M059J (cell line): ENCODE measurements around the gene ITPRID1. TPM values are rescaled to one million over a fixed set of nuclear protein-coding genes. Genes with fewer than 3 reads are reported as not detected.

Source experiments
- DNase-seq: peaks from one replicate; pipeline ENCODE4 v3.0.0-alpha.2; 2012; ENCODE audit warnings: low read depth
- total RNA-seq: library from RNA; depleted of rRNA; stranded (reverse); fragments of >200 nt; shearing (Covaris generic); gene quantifications from 2 replicates; pipeline ENCODE4 v1.2.3, GENCODE V29; 2014

ITPRID1 gene
- total RNA-seq, 1 experiment from 2014 or later = not detected

DNA sequence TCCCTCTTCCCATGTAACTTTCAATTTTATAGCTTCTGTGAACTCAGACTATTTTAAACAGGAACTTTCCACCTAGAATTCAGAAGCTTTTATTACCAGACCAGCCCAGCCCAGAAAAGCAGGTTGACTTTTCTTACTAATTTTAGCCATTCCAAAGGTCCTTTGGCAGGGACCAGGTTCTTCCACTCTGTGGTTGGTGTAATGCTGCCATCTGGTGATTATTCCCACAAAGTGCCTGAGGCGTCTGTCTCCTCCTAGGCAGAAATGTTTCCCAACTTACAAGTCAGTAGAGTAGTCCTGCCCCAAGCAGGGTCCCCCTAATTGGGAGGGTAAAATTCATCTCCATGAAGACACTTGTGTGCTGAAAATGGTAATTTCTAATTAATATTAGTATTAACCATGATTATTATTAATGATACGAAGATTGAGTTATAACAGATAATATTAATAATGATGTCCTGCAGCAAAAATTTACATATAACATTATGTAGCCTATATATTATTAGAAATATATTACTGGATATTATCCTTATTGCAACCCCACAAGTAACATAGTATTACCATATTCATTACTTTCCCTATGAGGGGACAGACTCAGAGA lies 120.1 kb downstream of the ITPRID1 start:
- DNase-seq = peak; percentile 67

DNA sequence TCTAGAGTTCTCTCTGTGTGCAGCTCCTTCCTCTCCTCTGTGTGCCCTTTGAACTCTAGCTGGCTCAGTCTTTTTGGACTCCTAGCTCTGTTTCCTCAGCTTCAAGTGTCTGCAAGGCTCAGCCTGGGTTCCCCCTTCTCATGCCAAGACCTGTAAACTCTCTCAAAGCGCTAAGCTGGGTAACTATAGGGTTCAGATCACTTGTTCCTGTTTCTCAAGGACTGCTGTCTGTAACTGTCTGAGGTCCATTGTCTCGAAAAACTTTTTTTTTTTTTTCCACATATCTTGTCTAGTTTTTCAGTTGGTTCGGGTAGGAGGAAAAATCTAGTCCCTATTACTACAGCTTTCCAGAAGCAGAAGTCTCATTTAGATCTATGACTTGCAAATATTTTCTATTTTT lies 126.5 kb downstream of the ITPRID1 start:
- DNase-seq = no peak

DNA sequence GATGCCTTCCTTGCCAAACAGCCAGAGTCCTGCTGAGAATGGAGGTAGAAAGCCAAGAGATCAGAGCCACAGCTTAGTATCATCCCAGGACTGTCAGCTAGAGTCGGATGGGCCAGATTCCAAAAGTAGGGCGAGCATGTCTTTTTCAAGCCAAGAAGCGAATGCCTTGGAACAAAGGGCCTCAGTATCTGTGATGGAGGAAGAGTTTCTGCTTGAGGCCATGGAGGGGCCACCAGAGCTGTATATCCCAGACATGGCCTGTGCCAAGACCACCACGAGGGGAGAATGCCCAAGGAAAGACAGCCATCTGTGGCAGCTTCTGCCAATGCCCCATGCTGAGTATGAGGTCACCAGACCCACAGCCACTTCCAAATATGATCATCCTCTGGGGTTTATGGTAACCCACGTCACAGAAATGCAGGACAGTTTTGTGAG lies 128.8 kb downstream of the ITPRID1 start:
- no peak for DNase-seq

DNA sequence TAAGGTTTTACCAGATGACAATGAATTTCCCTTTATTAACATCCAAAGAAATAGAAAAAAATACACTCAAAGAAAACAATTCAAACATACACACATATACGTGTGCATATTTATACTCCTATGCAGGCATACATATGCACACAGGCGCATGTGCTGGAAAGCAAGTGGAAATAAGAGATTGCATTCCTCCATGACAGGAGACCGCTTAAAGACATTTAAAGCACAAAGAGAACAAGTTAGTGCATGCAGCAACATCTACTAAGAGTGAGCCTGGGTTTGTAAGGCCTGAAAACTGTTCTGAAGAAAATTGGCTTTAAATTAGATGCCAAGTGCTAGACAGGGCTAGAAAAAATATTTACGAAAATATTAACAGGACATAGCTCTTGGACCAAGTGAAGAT lies 133.1 kb downstream of the ITPRID1 start:
- DNase-seq = no peak

DNA sequence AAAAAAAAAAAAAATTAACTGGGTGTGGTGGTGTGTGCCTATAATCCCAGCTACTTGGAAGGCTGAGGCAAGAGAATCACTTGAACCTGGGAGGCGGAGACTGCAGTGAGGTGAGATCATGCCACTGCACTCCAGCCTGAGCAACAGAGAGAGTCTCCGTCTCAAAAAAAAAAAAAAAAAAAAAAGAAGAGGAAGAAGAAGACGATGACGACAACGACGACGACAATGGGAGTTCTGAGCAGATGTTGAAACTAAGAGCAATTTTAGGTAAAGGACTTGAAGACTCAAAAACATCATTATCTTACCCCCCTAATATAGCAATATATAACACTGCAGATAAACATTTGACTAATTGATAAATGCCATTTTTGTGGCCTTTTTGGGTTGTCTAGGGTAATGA lies 133.6 kb downstream of the ITPRID1 start:
- no peak for DNase-seq

DNA sequence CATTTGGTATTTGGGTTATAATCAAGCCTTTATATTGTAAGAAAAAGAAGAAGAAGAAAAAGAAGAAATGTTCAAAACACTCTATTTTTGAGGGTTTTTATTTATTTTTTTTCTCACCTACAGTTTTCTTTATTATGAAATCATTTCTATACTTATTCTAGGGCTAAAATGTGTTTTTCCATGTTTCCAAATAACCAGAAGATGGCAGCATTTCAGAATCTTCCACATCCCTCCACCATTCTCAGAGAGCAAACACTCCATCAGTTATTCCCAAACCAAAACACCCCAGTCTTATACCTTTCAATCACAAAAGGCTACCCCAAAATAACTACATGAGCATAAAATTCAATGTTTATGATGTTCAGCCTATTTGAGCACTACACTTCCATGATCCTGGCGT lies 134.4 kb downstream of the ITPRID1 start:
- DNase-seq = peak; percentile 22

DNA sequence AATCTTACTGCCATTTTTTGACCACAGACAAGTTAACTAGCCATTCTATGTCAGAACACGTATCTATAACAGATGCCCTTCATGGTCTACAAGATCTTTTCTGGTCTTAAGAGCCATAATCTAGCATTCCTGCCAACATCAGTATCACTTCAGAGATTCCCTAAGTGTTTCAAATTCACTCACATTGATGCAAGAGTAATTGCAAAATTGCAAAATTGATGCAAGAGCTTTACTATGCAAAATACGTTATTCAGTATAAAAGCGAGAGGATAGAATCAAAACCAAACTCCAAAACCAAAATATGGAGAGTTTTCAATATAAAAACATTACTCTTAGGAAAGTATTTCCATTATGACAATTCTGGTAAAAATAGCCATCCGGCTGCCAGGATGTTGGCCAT lies 135.0 kb downstream of the ITPRID1 start:
- no peak for DNase-seq

DNA sequence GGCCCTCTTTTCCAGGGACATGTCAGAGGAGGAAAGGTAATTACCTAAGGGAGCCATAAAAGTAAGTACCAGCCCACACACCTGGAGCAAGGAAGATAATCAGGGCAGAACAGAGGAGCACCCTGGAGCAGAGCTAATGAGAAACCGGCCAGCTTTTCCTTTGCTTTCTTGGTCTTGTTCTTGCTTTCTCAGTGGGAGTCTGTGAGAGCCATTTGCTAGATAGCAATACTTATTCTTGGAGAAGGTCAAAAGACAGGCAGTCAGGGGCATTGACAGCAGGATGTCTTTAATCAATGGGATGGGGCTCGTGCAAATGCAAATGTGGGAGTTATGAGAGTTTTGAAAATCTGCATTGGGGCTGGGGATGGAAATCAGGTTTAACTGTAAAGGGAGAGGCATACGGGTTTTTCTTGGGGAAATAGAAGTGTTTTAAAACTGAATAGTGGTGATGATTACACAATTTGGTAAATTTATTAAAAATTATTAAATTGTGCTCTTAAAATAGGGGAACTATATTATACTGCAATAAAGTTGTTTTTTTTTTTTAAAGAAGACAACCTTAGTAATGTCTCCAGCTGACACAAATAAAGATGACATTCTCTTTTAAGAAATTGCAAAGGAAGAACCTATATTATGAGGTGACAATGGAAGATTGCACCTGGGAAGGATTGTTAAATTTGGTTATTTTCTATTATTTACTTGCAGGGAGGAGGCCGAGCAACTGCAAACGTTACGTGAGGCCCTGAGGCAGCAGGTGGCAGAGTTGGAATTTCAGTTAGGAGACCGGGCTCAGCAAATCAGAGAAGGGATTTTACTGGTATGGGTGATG lies 137.6 kb downstream of the ITPRID1 start:
- no peak for DNase-seq

DNA sequence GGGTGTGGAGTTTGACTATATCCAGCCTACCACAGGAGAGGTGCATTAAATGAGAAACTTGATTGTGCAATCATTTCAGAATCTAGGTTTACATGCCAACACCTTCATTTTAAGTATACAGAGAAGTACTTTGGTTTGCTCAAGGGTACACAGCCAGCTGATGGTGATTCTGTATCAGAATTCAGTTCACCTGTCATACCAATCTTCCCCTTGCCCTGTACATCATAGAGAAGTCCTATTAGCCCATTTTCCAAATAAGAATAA lies 138.1 kb downstream of the ITPRID1 start:
- DNase-seq = no peak

DNA sequence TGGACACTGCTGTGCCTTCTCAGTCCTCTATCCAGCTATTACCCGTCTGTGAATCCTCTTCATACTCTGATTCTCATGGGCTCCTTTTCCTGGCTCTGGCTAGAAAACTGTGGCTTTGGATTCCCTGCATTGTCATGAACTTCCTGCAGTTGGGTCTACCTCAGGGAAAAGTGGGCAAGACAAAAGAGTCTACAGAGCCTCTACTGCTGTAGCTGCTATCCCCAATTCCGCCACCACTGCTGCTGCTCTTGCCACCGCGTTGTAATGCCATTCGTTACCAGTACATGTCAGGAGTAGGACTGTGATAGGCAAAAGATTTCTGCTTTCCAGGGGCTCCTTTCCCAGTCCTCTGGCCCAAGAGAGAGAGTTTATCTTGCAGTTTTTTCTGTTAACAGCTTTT lies 149.2 kb downstream of the ITPRID1 start:
- DNase-seq = no peak

DNA sequence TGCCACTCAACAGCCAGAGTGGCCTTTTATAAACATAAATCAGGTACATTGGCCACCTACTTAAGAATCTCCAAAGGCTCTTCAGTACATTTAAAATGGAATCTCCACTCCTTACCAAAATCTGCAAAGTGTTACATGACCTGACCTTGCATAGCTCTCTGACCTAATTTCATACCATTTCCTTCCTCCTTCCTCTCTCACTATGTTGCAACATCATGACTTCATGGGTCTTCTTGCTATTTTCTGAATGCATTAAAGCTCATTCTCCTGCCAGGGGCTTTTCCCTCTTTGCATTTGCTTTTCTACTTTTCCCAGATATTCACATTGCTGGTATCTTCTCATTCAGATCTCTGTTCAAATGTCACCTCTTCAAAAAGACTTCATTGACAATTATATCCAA lies 151.0 kb downstream of the ITPRID1 start:
- DNase-seq = no peak

DNA sequence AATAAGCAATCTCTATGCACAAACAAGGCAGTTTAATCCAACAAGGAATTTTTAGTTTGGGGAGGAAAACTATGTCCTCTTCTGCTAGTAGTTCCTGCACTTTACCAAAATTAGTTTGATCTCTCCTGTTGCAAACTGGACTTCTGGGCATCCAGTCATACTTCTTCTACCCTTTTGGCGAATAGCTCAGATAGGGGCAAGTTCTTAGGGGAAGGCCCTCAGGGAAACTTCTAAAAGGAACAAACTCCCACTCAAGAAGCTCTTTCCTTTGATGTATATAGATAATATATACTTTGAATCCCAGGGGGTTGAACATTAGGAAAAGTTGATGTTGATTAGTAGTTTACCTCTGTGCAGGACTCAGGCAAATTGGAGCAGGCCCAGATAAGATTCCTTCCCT lies 151.7 kb downstream of the ITPRID1 start:
- no peak for DNase-seq

DNA sequence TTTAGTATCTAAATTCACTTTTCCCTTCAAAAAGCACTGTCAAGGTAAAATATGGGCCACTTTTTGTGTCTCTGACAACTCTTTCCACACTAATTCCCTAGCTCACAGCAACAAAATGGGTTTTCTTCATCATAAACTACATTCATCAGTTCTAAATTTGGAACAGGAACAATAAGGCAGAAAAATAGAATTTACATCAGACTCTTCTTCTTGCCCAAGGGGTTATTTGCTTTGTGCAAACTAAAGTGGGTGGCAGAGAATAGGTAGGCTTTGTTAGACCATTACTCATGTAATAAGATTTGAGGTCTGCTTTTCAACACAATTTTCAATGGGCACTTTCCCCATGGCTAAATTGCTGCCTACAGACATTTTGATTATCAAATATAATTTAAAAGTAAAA lies 155.6 kb downstream of the ITPRID1 start:
- no peak for DNase-seq

DNA sequence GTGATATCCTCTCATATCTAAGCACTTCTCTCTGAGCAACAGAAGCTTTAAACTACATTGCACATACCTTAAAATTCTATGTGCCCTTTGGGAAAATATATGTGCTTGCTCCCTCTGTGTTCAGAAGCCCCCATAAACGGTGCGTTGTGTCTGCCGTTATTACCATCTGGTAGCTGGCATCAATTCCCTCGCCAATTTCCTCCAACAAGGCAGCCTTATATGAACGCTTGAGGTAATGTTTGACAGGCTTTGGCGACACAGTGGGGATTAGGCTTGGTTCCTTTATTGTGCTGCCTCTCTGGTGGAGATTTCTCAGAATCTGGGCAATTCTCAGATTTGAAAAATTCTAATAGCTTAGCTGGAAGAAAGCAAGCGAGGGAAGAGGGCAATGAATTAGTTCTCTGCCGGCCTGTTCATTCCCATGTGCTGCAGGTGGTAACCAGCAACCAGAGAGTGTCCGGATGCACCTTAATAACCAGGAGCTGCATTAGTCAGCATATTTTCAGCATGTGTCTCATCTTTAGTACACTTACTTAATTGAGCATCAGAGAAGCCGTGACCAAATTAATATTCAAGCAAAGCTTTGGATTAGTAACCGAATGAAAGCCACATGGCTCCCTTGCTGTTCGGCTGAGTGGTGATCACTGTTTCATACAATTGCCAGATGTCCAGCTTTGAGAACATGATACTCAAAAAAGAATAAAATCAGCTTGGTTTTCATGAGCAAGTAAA lies 165.8 kb downstream of the ITPRID1 start:
- DNase-seq = no peak

DNA sequence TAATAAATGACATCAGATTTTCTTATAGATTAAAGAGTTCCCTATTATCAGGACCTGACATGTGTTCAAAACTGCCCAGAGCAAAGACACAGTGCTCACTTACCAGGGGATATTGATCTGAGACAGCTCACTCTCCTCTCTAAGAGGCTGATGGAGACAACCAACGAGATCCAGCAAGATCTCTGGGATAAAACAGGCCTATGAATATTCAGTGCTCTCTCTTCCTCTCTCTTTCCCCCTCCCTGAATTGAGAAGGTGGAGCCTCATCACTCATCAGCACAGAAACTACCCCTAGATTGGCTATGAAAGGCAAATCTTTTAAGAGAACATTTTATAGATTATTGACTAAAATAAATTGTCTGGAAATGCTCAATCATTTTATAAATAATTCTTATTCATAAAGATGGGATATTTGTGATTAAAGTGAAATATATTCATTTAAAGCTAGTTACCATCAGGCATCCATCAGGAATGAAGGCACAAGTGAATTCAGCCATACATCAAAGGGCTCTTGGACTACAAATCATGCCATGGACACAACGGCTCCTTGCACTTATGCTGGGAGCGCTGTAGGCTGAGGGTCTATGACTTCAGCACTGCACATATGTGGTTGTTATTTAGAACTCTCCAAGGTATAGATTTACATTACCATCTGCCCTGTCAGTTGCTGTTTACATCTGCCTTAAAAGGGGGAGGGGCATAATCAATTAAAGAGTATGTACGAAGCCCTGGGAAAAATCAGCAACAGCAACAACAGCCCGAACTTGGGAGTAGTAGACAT lies 169.7 kb downstream of the ITPRID1 start:
- DNase-seq = no peak

DNA sequence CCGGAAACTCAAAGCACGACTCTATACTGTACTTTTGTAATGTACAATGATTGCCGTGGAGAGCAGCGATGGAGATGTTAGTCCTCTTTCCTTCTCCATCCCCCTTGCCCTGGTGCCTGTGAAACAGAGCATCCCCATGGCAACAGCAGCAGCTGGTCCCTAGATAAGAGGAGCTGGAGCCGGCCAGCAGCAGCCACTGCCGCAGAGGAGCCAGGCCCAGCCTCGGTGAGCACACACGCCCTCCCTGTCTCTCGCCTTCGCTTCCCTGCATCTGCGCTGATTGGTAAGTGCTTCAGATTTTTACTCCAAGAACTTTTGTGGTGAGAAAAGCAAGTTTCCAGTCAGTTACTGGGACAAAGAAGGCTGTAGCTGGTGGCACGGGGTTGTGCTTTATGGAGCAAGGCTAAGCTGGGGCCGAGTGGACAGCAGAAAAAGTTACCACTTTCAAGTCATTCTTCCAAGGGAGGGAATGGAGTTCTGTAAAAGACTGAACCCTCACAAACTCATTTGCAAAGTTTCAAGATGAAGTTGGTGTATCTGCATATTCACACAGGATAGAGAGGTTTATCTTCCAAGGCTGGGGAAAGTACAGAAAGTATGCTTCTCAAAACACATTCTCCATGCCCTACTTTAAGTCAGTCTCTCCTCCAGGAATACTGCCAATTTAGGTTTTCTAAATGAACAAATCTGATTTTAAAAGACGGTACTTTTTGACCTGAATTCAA lies 173.3 kb downstream of the ITPRID1 start, which contains the start of gene PPP1R17:
Gene PPP1R17, plus strand, starts transcription at position 192 of the 725 bp plus-strand sequence. CDS start 5,227 bp downstream, outside the sequence.
- no peak for DNase-seq

DNA sequence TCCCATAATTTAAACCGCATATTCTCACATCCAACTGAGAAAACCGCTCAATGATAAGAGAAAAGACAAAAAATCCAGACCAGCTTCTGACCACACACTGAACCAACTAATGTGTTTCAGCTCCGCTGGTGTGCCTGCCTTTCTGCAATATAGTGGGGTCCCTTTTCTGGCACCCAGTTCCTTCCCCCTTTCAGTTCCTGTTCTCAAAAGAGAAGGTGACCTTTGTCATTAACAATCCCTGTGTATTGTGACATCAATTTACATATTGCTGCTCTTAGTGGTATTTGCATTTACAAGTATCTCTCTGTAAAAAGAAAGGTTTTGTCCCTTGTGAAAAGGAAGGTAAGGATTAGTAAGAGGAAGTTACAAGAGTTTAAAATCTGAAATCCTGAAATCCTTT lies 174.5 kb downstream of the ITPRID1 start:
- DNase-seq = no peak

DNA sequence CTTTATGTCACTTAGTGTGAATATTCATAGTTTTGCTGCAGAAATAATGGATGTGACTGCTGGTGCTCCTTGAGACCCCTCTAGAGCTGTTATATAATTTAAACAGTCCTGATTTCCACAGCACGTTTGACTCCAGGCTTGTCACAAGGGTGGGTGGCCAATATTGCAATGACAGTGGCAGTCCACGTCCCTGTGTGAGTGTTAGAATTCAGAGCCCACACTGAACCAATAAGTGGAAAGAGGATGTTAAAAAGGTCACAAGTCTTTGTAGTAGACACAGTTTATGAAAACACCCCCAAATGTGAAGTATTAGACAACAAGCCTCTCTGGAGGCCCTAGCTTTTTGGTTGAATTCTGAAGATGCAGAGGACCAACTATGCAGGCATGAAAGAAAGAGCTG lies 175.1 kb downstream of the ITPRID1 start:
- DNase-seq = no peak

DNA sequence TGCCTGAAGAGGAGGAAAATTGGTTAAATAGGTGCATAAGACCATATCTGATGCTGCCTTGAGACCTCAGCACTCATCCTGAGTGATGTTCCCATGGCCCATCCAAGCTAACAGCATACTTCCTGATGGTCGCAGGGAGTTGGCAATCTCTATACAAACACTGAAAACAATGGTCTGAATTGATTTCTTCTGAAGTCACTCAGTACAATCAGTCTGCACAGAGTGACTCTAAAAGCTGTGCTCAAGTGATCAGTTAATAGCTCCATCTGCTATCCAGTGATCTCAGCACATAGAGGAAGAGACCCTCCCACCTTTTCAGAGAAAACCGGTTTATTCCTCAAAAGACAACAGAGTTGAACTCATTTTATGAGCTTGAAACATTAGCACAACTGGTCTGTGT lies 177.0 kb downstream of the ITPRID1 start:
- no peak for DNase-seq

DNA sequence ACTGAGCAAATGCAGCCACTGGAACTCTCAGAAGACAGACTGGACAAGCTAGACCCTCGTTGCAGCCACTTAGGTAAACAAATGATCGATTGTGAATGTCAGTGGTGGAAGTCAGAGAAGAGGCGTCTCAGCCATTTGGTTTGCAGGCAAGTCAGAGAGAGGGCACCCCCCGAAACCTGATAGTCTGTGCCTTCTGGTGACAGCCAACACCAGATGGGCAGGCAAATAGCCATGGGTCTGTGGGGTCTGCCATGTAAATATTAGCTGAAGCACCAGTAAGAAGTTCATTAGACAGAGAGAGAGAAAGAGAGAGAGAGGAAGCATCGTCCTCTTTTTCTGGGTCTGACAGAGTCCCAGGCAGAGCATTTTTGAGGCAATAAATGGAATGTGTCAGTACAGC lies 178.6 kb downstream of the ITPRID1 start:
- DNase-seq = no peak

DNA sequence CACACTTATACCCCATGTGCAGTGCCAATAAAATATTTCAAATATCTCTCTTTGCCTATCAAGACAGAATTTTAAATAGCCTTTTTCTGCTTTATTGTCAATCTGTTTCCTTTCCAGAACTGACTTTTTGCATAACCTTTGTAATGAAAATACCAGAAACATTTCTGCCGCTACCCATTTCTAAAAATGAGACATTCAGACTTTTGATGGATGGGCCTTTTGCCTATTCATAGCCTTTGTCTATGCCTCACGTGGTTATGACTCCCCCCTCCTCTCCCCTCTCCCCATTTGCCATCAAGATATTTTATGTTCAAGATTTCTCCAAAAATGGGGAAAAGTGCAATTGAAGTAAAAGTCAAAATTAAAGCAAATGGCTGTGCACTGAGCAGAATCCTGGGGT lies 179.0 kb downstream of the ITPRID1 start:
- DNase-seq = no peak
